K562 (cell line): ENCODE data around the gene TEX264. TPM values are rescaled to one million over a fixed set of nuclear protein-coding genes. Genes with fewer than 3 reads are reported as not detected.
A peak's percentile ranks its signal among the peaks of the same experiment; 100 is the strongest.
"Not testable (repeated sequence)": the region's sequence is repeated elsewhere in the genome, so short reads cannot be mapped to it uniquely, and the experiment has no call there.

Source experiments
- ATAC-seq: fragments of 200-7000 bp; cut with Tn5 transposase; 3 replicates; pipeline ENCODE4 v1.9.1; 2020; ENCODE audit warnings: moderate library complexity
- BruUV-seq: library from RNA; stranded (reverse); fragments of 400-500 nt; replicated peaks from 2 replicates; lab custom pipeline; 2021; lab: Mats Ljungman, UMichigan
- CTCF ChIA-PET: fragments of 300-600 bp; formaldehyde crosslinking; extraction: SDS; loops from one replicate; lab custom pipeline; 2021; ENCODE audit warnings: low intra/inter-chr PET ratio; lab: Yijun Ruan, JAX
- POLR2A ChIA-PET: fragments of 300-600, 350-650 bp; sonication (Branson Sonifier 250); formaldehyde crosslinking; extraction: SDS; loops from one replicate; lab custom pipeline; 2021; ENCODE audit warnings: antibody characterized with exemption, inconsistent platforms; lab: Yijun Ruan, JAX
- DNase-seq, 4 experiments: peaks; one replicate each; pipeline versions ENCODE4 v3.0.0 to v3.0.0-alpha.2; 2011 to 2018; ENCODE audit warnings: low spot score in 3 of 4, mixed read lengths in 3 of 4; ENCODE audit errors: extremely low read depth in 1 of 4
- FAIRE-seq: peaks from 2 replicates; lab custom pipeline; 2011; peaks lifted over from hg19 to GRCh38; lab: Jason Lieb, UNC
- H2AFZ ChIP-seq: 2 replicates; pipeline ENCODE4 v1.6.0; 2011; ENCODE audit warnings: low read depth, low read length, control low read depth, inconsistent platforms
- H3K27ac ChIP-seq: fragments of 200-600 bp; 3 replicates; pipeline ENCODE4 v1.8.0; 2011; ENCODE audit warnings: low read depth, mild to moderate bottlenecking, control low read depth, inconsistent platforms, low read length, moderate library complexity, mixed read lengths; ENCODE audit errors: extremely low read depth
- H3K27me3 ChIP-seq, 2 experiments: fragments of 300-600 bp in 1 of 2; 2 replicates in 1 of 2; 3 replicates in 1 of 2; pipeline versions ENCODE4 v1.6.0 to v1.8.0; 2011; ENCODE audit warnings: inconsistent platforms in 2 of 2, low read length in 2 of 2, mild to moderate bottlenecking in 1 of 2, mixed read lengths in 1 of 2, moderate library complexity in 1 of 2; ENCODE audit not compliant: control insufficient read depth in 2 of 2, insufficient read depth in 2 of 2
- H3K36me3 ChIP-seq: fragments of 300-600 bp; 3 replicates; pipeline ENCODE4 v1.8.0; 2011; ENCODE audit warnings: mild to moderate bottlenecking, low read length, inconsistent platforms; ENCODE audit not compliant: control insufficient read depth, insufficient read depth
- H3K4me1 ChIP-seq, 2 experiments: fragments of 200-600 bp in 1 of 2; replicated peaks in 1 of 2; 2 replicates in 1 of 2; 3 replicates in 1 of 2; pipeline versions ENCODE4 v1.5.1 to v1.8.0; 2011; ENCODE audit warnings: inconsistent platforms in 2 of 2, low read length in 2 of 2, mild to moderate bottlenecking in 1 of 2, mixed read lengths in 1 of 2, moderate library complexity in 1 of 2; ENCODE audit not compliant: control insufficient read depth in 2 of 2, insufficient read depth in 2 of 2
- H3K4me2 ChIP-seq: 2 replicates; pipeline ENCODE4 v1.6.1; 2011; ENCODE audit warnings: low read length, control low read depth, inconsistent platforms, mixed read lengths; ENCODE audit not compliant: insufficient read depth
- H3K4me3 ChIP-seq: fragments of 200-600 bp; sonication (generic), shearing (Covaris generic); 2 replicates; pipeline ENCODE4 v1.5.1; 2016; ENCODE audit warnings: control low read depth, inconsistent platforms
- H3K79me2 ChIP-seq: fragments of 200-600 bp; 3 replicates; pipeline ENCODE4 v1.8.0; 2011; ENCODE audit warnings: low read length, inconsistent platforms; ENCODE audit not compliant: control insufficient read depth, insufficient read depth
- H3K9ac ChIP-seq, 2 experiments: 2 replicates each; pipeline versions ENCODE4 v1.6.0 to v1.6.1; 2011; ENCODE audit warnings: low read depth in 2 of 2, low read length in 2 of 2, control low read depth in 1 of 2, inconsistent platforms in 1 of 2, mild to moderate bottlenecking in 1 of 2, mixed read lengths in 1 of 2; ENCODE audit not compliant: insufficient read depth in 1 of 2
- H3K9me1 ChIP-seq: one replicate; pipeline ENCODE4 v1.6.0; 2011; ENCODE audit warnings: inconsistent platforms, mild to moderate bottlenecking, low read length, moderate library complexity; ENCODE audit not compliant: control insufficient read depth, insufficient read depth
- H3K9me3 ChIP-seq: replicated peaks from 2 replicates; pipeline ENCODE4 v1.5.1; 2011; ENCODE audit warnings: low read depth, low read length, inconsistent platforms; ENCODE audit not compliant: control insufficient read depth, insufficient read depth
- H4K20me1 ChIP-seq: replicated peaks from 2 replicates; pipeline ENCODE4 v1.6.1; 2011; ENCODE audit warnings: low read length, inconsistent platforms, mixed read lengths; ENCODE audit not compliant: control insufficient read depth, insufficient read depth
- ASH1L ChIP-seq: fragments of 450-650 bp; IDR thresholded peaks from 2 replicates; pipeline ENCODE4 v1.6.1; 2018; ENCODE audit warnings: borderline replicate concordance, mild to moderate bottlenecking, low read depth; ENCODE audit not compliant: partially characterized antibody
- ATF3 ChIP-seq, 2 experiments: fragments of 450-650 bp in 1 of 2; sonication (generic) in 1 of 2; formaldehyde crosslinking in 1 of 2; IDR thresholded peaks in 1 of 2; conservative IDR thresholded peaks in 1 of 2; 2 replicates each; pipeline versions ENCODE4 v1.6.1 to v1.8.1; 2016 to 2023; ENCODE audit warnings: mild to moderate bottlenecking in 2 of 2, moderate library complexity in 2 of 2, inconsistent platforms in 1 of 2, missing genetic modification reagents in 1 of 2
- ATF7 ChIP-seq: fragments of 450-650 bp; IDR thresholded peaks from 2 replicates; pipeline ENCODE4 v1.7.1; 2014; ENCODE audit warnings: mild to moderate bottlenecking, moderate library complexity
- CEBPG ChIP-seq, 3 experiments: fragments of 200-800 bp in 1 of 3; sonication (Bioruptor generic) in 1 of 3; sonication (generic) in 1 of 3; formaldehyde crosslinking in 1 of 3; IDR thresholded peaks in 2 of 3; conservative IDR thresholded peaks in 1 of 3; 2 replicates each; pipeline versions ENCODE4 v1.6.1 to v1.8.0; 2016 to 2022; ENCODE audit warnings: missing compliant biosample characterization in 2 of 3, missing genetic modification characterization in 2 of 3, mild to moderate bottlenecking in 1 of 3, missing genetic modification reagents in 1 of 3
- EP400 ChIP-seq: fragments of 450-650 bp; IDR thresholded peaks from 2 replicates; pipeline ENCODE4 v1.6.1; 2017; ENCODE audit warnings: antibody characterized with exemption, mild to moderate bottlenecking, moderate library complexity
- FOS ChIP-seq: IDR thresholded peaks from 3 replicates; pipeline ENCODE4 v1.6.1; 2011; ENCODE audit not compliant: insufficient read length; ENCODE audit errors: extremely low read depth
- GABPA ChIP-seq: fragments of 200-800 bp; sonication (Bioruptor generic); conservative IDR thresholded peaks from 2 replicates; pipeline ENCODE4 v1.6.1; 2016; ENCODE audit warnings: low read depth, missing genetic modification characterization, missing compliant biosample characterization
- JUND ChIP-seq, 2 experiments: IDR thresholded peaks; 2 replicates in 1 of 2; 3 replicates in 1 of 2; pipeline ENCODE4 v1.6.1; 2011; ENCODE audit warnings: borderline replicate concordance in 2 of 2, low read depth in 2 of 2, low read length in 2 of 2, improper control_type of control experiment in 1 of 2, missing biosample characterization in 1 of 2, missing genetic modification characterization in 1 of 2, missing genetic modification reagents in 1 of 2
- NFYB ChIP-seq: IDR thresholded peaks from 2 replicates; pipeline ENCODE4 v1.6.1; 2011; ENCODE audit warnings: mild to moderate bottlenecking, moderate library complexity; ENCODE audit not compliant: insufficient read length; ENCODE audit errors: extremely low read depth
- NR2C2 ChIP-seq, 2 experiments: fragments of 200-800 bp in 1 of 2; sonication (Bioruptor generic) in 1 of 2; sonication (generic) in 1 of 2; formaldehyde crosslinking in 1 of 2; IDR thresholded peaks; 2 replicates each; pipeline versions ENCODE4 v1.6.1 to v1.8.0; 2016 to 2022; ENCODE audit warnings: mild to moderate bottlenecking in 1 of 2, missing compliant biosample characterization in 1 of 2, missing genetic modification characterization in 1 of 2, missing genetic modification reagents in 1 of 2
- SRF ChIP-seq, 2 experiments: fragments of 250-450, 450-650 bp in 1 of 2; sonication (Bioruptor Pico) in 1 of 2; sonication (generic) in 1 of 2; formaldehyde crosslinking; IDR thresholded peaks; 2 replicates each; pipeline versions ENCODE4 v1.5.0 to v1.5.1; 2020 to 2022; ENCODE audit warnings: mild to moderate bottlenecking in 1 of 2, missing genetic modification reagents in 1 of 2
- ZNF766 ChIP-seq: fragments of 200-800 bp; sonication (Bioruptor generic); conservative IDR thresholded peaks from 2 replicates; pipeline ENCODE4 v1.6.1; 2016; ENCODE audit warnings: missing genetic modification characterization, missing compliant biosample characterization
- WGBS: fragments of 100-300 bp; shearing (Covaris generic); methylation state at CpG from one replicate; pipeline ENCODE4 v1.1.6; 2016; ENCODE audit warnings: low coverage, mixed read lengths; ENCODE audit not compliant: insufficient coverage; ENCODE audit errors: missing lambda C conversion rate; 5-methylcytosine and 5-hydroxymethylcytosine counted together
- in situ Hi-C: fragments of 300-500 bp; cut with MboI; formaldehyde crosslinking; loops from 4 replicates; pipeline ENCODE4 v1.15.0; 2018; ENCODE audit warnings: inconsistent platforms, mixed read lengths
- intact Hi-C: fragments of 100-400 bp; cut with micrococcal nuclease; formaldehyde crosslinking; loops from 2 replicates; pipeline ENCODE4 v1.14.2; 2022
- polyA plus RNA-seq, 8 experiments: library from polyadenylated mRNA; depleted of rRNA in 4 of 8; stranded (reverse) in 5 of 8; unstranded in 3 of 8; fragments of >200 nt; fragmentation: Nextera tagmentation in 2 of 8; fragmentation: Illumina TruSeq in 1 of 8; extraction: Ambion mirVana in 2 of 8; extraction: Trizol in 1 of 8; gene quantifications; 2 replicates each; pipeline versions ENCODE4 v1.2.1 to v1.2.3, GENCODE V29; 2011 to 2014; ENCODE audit warnings: inconsistent platforms in 1 of 8, missing spikeins in 1 of 8
- total RNA-seq, 7 experiments: library from RNA; depleted of rRNA in 6 of 7; stranded (reverse); fragments of >200 nt in 6 of 7; fragmentation: Illumina TruSeq in 2 of 7; extraction: Trizol in 2 of 7; gene quantifications; 2 replicates each; pipeline versions ENCODE4 v1.2.1 to v1.2.3, GENCODE V29; 2011 to 2021; ENCODE audit warnings: low replicate concordance in 1 of 7

The TEX264 gene
- total and polyA plus RNA-seq, 9 of the 15 experiments (the other 6 are each of a cell fraction or from before 2014, with no cell fraction given) = 4.1 to 47.0 (median 31.0) TPM

GRCh38 chr3:51742320-51742719 lies 71.3 kb downstream of the TEX264 start:
- CTCF ChIA-PET, intact Hi-C loops: not testable (repeated sequence)

DNA sequence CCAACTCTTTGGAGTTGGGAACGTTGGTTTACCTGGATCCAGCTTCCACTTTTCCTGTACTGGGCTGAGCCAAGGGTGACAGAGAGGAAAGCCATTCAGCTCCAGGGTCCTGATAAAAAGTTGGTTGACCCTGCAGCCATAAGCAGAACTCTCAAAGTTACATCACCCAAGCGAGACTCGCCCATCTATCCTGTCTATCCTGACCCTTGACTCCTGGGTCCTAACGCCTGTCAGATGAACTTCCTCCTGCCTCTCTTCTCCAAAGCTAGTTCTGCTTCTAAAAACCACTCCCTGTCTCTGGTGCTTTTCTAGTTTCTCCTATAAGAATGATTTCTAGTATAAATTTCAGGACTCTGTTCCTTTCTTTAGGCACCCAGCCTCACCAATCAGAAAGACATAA lies 71.9 kb downstream of the TEX264 start:
- H3K4me2 ChIP-seq = peak overlapping the region; percentile 55
- H3K27ac ChIP-seq; H3K9me1 ChIP-seq; H3K9me3 ChIP-seq; intact Hi-C loops; H3K4me1 ChIP-seq; H3K27me3 ChIP-seq; BruUV-seq; H3K36me3 ChIP-seq; POLR2A ChIA-PET; H3K79me2 ChIP-seq; CTCF ChIA-PET; H4K20me1 ChIP-seq; in situ Hi-C loops; TF ChIP-seq NR2C2 (CRISPR knock-in tag; IDR thresholded peaks at IDR 0.05); CEBPG (CRISPR knock-in tag; IDR thresholded peaks at IDR 0.05); ATF3 (CRISPR knock-in tag; conservative IDR thresholded peaks at IDR 0.05); JUND (tag; IDR thresholded peaks at IDR 0.05; ENCODE audit: borderline replicate concordance, low read depth, low read length): not testable (repeated sequence)
- H3K4me3 ChIP-seq = peak overlapping the region; percentile 26; the same call in 1 of the 2 replicates
- WGBS = 0% methylated on average over 4 of the region's 4 CpGs
- peak overlapping the region; percentile 62 for H2AFZ ChIP-seq
- FAIRE-seq (peak; percentile 48), DNase-seq (peak in 1 of 4 experiments; percentile 12), ATAC-seq (peak; percentile 64; the same call in 2 of the 3 replicates)
- 0 out of 4 replicates have a peak overlapping the region, but pooled peaks of 1 of the 2 experiments have one; percentile 25 for H3K9ac ChIP-seq
- peak; percentile 28; the same call in 1 of the 2 replicates for TF ChIP-seq EP400
- TF ChIP-seq NR2C2 (tag; IDR thresholded peaks at IDR 0.05) = peak; percentile 31; the same call in 1 of the 2 replicates
- peak in 1 of 2 experiments; percentile 73; a peak in 2 of 4 replicates for TF ChIP-seq CEBPG (tag; conservative IDR thresholded peaks at IDR 0.05 in 1 of 2, IDR thresholded peaks at IDR 0.05 in 1 of 2)
- peak; percentile 44; the same call in 1 of the 2 replicates for TF ChIP-seq ZNF766 (CRISPR knock-in tag)
- TF ChIP-seq GABPA = peak; percentile 53; the same call in 1 of the 2 replicates
- peak; percentile 69; the same call in 1 of the 2 replicates for TF ChIP-seq ATF3 (IDR thresholded peaks at IDR 0.05)
- 0 out of 2 replicates have a peak, but pooled peaks have one; percentile 3 for TF ChIP-seq JUND (IDR thresholded peaks at IDR 0.05; ENCODE audit: borderline replicate concordance, low read depth, low read length)
- peak; percentile 28; the same call in 1 of the 2 replicates for TF ChIP-seq ATF7

More at GRCh38 chr3:51742320-51742719, 71.3 kb downstream of the TEX264 start:
- FAIRE-seq, H3K9me1 ChIP-seq, H3K27me3 ChIP-seq, DNase-seq, H3K27ac ChIP-seq, H3K4me1 ChIP-seq, BruUV-seq, POLR2A ChIA-PET, H4K20me1 ChIP-seq, H3K79me2 ChIP-seq, H3K9ac ChIP-seq, in situ Hi-C loops, H3K36me3 ChIP-seq, H3K9me3 ChIP-seq: not testable (repeated sequence)
- peak; percentile 66 for ATAC-seq
- 11% methylated on average over 3 of the region's 3 CpGs for WGBS
- peak; percentile 36 for TF ChIP-seq FOS
- TF ChIP-seq SRF (CRISPR knock-in tag; IDR thresholded peaks at IDR 0.05) = peak in 1 of 2 experiments; percentile 59; a peak in 1 of 4 replicates
- TF ChIP-seq ASH1L = peak; percentile 24
- peak; percentile 41 for TF ChIP-seq NFYB
- H3K4me3 ChIP-seq = peak overlapping the region; percentile 26; the same call in 1 of the 2 replicates
- peak overlapping the region; percentile 62; the same call in 1 of the 2 replicates for H2AFZ ChIP-seq
- peak overlapping the region; percentile 55; the same call in 1 of the 2 replicates for H3K4me2 ChIP-seq
